HG02678 (cell line): ENCODE results near the gene PACC1.
"Not testable (repeated sequence)": the region's sequence is repeated elsewhere in the genome, so short reads cannot be mapped to it uniquely, and the experiment has no call there.

Experiments used
- ATAC-seq: cut with Tn5 transposase; IDR thresholded peaks from one replicate; pipeline ENCODE4 v1.9.1; 2021; ENCODE audit warnings: mild to moderate bottlenecking, moderate library complexity; ENCODE audit not compliant: unreplicated experiment

Gene PACC1

GRCh38 chr1:212341090-212341489, 73.6 kb downstream of the PACC1 start:
- no peak for ATAC-seq

DNA sequence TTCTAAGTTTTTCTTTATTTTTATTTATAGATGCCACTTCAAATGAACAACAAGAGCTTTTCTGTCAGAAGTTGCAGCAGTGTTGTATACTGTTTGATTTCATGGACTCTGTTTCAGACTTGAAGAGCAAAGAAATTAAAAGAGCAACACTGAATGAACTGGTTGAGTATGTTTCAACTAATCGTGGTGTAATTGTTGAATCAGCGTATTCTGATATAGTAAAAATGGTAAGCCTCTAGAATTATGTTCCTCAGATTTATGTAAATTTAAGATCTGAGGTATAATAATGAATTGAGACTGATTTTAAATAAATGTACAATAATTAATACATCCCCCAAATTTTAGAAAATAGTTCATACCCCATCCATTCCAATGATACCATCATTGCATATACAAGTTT, 85.6 kb downstream of the PACC1 start:
- no peak for ATAC-seq

GRCh38 chr1:212328248-212328647, 86.4 kb downstream of the PACC1 start:
- no peak for ATAC-seq

DNA sequence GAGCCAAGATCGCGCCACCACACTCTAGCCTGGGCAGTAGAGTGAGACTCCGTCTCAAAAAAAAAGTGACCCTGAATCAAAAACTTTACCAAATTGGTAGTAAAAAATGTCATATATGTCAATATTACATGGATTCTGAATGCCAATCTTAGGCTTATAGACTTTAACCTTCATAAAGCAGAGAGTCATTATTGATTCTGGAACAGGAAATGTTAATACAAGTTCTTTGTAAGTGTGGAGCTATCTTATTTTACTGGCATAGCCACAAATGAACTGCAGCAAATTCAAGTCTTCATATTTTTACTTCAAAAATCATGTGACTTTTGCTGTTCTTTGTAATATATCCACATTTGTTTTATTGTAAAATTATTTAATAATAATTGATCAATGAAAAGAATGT, 88.1 kb downstream of the PACC1 start:
- no peak for ATAC-seq

DNA sequence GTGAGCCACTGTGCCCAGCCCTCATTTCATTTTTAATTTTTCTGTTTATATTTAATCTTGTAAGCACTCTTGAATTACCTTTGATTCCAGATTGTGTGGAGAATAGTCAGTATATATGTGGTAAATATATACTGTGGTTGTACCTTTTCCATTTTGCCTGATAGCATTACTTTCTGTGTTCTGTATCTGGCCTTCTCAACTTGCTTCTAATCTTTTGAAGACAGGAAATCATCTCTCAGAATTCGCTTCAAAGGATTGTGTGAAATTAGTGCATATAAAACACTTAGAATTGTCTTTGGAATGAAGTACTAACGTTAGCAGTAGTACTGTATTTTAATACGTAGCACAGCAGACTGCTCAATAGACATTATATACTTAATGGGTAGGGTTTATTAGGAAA, 91.6 kb downstream of the PACC1 start:
- no peak for ATAC-seq

DNA sequence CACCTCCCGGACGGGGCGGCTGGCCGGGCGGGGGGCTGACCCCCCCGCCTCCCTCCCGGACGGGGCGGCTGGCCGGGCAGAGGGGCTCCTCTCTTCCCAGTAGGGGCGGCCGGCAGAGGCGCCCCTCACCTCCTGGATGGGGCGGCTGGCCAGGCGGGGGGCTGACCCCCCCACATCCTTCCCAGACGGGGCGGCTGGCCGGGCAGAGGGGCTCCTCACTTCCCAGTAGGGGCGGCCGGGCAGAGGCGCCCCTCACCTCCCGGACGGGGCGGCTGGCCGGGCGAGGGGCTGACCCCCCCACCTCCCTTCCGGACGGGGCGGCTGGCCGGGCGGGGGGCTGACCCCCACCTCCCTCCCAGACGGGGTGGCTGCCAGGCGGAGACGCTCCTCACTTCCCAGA, 93.7 kb downstream of the PACC1 start:
- ATAC-seq = not testable (repeated sequence)

DNA sequence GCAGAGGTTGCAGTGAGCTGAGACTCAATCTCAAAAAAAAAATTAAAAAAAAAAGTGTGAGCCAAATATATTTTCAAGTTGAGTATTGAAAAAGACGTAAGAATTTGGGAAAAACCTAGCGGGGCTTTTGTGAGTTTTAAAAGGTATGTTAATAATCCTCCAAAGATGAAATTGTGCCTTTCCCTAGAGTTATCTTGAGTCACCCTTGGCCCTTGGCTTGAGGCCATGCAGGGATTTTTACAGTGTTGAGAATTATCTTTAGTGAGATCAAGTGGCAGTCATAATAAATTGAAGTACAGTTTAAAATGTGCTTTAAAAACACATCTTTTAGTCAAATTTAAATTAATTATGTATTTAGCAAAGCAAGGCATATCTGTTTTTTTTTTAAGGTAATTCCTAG, 96.8 kb downstream of the PACC1 start:
- ATAC-seq = no peak

- ATAC-seq = no peak
These were observed 98.8 kb downstream of the PACC1 start for GRCh38 chr1:212315907-212316306.

- ATAC-seq = no peak
These were observed 99.5 kb downstream of the PACC1 start for GRCh38 chr1:212315184-212315583.
